CD4-positive, alpha-beta T cell treated with Interleukin-10 for 1 hour (primary cell): ENCODE results near the gene RARS2.

Experiments
- DNase-seq: peaks from one replicate; pipeline ENCODE4 v3.0.0-alpha.2; 2020

RARS2 gene

GRCh38 chr6:87572883-87573282 lies 16.9 kb downstream of the RARS2 start:
- no peak for DNase-seq

- no peak for DNase-seq
These were observed 17.8 kb downstream of the RARS2 start for GRCh38 chr6:87572021-87572420.

GRCh38 chr6:87561017-87561416 lies 28.8 kb downstream of the RARS2 start:
- DNase-seq = no peak

GRCh38 chr6:87558446-87558845 lies 31.3 kb downstream of the RARS2 start:
- no peak for DNase-seq

- no peak for DNase-seq
These were observed 34.3 kb downstream of the RARS2 start for GRCh38 chr6:87555506-87555905.

- no peak for DNase-seq
These were observed 36.5 kb downstream of the RARS2 start for GRCh38 chr6:87553159-87553765.

GRCh38 chr6:87551799-87552198 lies 38.0 kb downstream of the RARS2 start:
- DNase-seq = no peak

GRCh38 chr6:87544474-87544735 lies 45.4 kb downstream of the RARS2 start:
- DNase-seq = no peak

- DNase-seq = no peak
These were observed 45.9 kb downstream of the RARS2 start for GRCh38 chr6:87543696-87544473.

GRCh38 chr6:87541744-87542143 lies 48.0 kb downstream of the RARS2 start:
- no peak for DNase-seq

- no peak for DNase-seq
These were observed 48.7 kb downstream of the RARS2 start for GRCh38 chr6:87541041-87541440.

GRCh38 chr6:87540539-87540938 lies 49.2 kb downstream of the RARS2 start:
- no peak for DNase-seq

GRCh38 chr6:87539554-87539953 lies 50.2 kb downstream of the RARS2 start:
- DNase-seq = no peak

- DNase-seq = no peak
These were observed 51.1 kb downstream of the RARS2 start for GRCh38 chr6:87538510-87539260.

GRCh38 chr6:87534377-87535047 lies 55.3 kb downstream of the RARS2 start:
- no peak for DNase-seq

GRCh38 chr6:87529221-87529620 lies 60.6 kb downstream of the RARS2 start:
- DNase-seq = no peak

- no peak for DNase-seq
These were observed 67.1 kb downstream of the RARS2 start for GRCh38 chr6:87522686-87523085.

- no peak for DNase-seq
These were observed 71.3 kb downstream of the RARS2 start for GRCh38 chr6:87518453-87518852.

GRCh38 chr6:87514831-87515230 lies 75.0 kb downstream of the RARS2 start:
- DNase-seq = no peak

- DNase-seq = no peak
These were observed 85.3 kb downstream of the RARS2 start for GRCh38 chr6:87504441-87504840.

GRCh38 chr6:87501809-87502572 lies 87.8 kb downstream of the RARS2 start:
- DNase-seq = no peak

- DNase-seq = no peak
These were observed 91.7 kb downstream of the RARS2 start for GRCh38 chr6:87498048-87498447.
